Skeletal muscle cell (primary cell): ENCODE measurements around the gene ACTC1.

Experiments used
- DNase-seq: peaks from one replicate; pipeline ENCODE4 v3.0.0-alpha.2; 2010; ENCODE audit warnings: low read depth
- H3K4me3 ChIP-seq: 2 replicates; pipeline ENCODE4 v1.5.1; 2011; ENCODE audit warnings: low read depth, mild to moderate bottlenecking, control low read depth, low read length, moderate library complexity

Gene ACTC1

DNA sequence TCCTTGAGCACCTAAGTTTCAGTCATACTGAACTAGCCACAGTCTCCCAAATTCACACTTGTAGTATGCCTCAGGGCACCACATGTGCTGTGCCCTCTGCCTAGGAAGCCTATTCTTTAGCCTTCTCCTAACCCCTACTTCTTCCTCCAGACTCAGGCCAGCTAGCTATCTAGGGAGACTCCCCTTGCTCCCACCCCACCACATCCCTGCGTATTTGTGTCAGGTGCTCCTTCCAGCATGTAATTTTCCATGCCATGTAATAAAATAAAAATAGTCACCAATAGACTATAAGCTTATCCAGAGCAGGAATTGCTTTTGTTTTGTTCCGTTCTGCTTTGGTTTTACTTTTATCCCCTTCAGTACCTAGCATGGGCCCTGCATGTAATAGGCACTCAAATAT is 25.6 kb downstream of the ACTC1 start:
- no peak for DNase-seq
- no peak overlapping the region for H3K4me3 ChIP-seq

DNA sequence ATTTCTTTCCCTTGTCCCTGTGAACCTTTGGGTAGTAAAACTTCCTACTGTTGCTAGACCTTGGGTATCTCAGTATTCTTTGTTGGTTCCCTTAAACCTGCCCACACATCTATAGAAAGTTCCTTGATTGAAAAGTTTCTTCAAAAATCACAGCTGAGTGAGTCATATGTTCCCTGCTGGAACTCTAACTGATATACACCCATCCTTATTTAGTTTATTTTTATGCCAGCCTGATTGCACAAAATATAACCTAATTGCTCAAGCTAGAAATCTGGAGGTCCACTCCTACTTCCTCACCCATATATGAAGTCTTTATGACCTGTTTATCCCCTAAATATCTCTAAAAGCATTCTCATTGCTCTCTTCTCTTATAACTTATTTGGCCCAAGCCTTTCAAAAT is 26.8 kb downstream of the ACTC1 start:
- DNase-seq: no peak
- no peak overlapping the region for H3K4me3 ChIP-seq

DNA sequence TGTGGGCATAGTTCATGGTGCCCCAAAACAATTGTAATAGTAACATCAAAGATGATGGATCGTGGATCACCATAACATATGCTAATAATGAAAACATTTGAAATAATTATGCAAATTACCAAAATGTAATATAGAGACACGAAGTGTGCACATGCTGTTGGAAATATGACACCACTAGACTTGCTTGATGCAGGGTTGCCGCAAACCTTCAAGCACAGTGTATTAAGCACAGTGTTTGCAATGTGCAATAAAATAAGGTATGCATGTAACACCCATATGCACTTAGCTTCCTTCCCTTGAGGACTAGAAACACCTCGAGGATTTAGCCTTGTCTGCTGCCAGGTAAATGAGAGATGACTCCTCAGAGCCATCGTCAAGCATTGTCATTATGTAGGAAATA is 29.6 kb downstream of the ACTC1 start:
- no peak for DNase-seq
- no peak overlapping the region for H3K4me3 ChIP-seq

DNA sequence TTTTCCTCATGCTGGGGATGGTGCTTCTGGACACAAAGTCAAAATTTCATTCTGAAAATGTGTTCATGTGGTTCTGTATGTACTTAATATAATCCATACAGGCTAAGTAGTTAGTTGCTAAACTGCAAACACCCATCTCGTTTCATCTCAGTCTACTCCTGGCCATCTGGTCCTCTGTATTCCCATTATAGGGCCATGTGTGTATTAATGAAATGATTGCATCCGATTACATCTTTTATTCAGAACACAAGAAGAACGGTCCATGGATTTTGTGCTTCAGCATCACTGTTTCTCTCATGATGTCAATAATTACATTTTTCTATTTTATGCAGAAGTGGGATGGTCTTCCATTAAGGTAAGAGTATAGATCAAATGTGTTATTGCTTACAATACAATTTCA is 34.4 kb downstream of the ACTC1 start:
- no peak overlapping the region for H3K4me3 ChIP-seq
- DNase-seq: no peak

DNA sequence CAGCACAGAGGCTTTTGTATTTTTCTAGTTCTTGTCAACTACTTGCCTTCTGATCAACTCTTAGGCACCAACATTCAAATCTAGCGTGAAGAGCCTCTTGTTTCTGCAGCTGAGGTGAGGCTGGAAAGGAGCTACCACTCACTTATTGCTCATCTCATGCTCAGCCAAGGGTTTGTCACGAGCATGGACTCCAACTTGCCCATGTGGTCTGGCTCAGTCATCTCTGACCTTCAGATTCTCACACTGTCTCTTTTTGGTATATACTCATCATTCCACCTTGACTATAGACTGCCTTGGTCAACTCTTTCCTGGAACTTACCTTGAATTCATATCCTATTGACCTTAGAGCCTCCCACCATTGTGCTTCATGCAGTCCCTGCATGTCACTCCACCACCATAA is 35.4 kb downstream of the ACTC1 start:
- no peak for DNase-seq
- H3K4me3 ChIP-seq: no peak overlapping the region

DNA sequence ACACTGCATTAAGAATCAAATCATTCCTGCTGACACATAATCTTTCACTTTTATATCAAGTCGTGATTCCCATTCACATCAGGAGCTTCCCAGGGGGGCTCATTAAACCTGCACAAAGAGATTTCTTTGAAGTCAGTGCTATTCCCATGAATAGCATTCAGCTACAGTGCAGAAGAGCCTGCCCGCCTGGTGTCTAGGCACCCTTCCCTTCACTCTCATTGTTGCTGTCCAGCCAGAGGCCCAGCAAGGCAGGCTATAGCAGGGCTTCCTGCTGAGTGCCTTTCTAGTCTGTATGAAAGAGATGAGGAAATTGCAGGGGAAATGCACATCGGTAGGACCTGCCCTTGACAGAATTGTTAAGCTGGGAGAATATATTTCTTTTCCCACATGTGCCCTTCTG is 36.0 kb downstream of the ACTC1 start:
- no peak for DNase-seq
- H3K4me3 ChIP-seq: no peak overlapping the region

DNA sequence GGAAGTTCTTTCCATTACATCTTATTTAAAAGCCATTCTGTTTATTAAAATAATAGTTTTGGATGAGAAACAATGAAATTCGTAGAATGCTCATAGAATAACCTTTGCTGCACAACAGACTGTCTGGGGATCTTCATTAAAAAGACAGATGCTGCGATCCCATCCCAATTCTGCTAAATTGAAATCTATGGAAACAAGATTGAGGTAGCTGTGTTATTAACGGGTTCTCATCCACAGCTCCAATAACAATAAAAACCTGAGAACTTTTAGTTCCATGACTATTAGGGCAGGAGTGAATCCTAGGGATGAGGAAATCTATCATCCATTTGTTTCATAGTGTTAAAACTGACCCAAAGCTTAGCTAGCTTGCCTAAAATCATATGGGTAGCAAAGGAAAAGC is 38.1 kb downstream of the ACTC1 start:
- H3K4me3 ChIP-seq: no peak overlapping the region
- DNase-seq: no peak

DNA sequence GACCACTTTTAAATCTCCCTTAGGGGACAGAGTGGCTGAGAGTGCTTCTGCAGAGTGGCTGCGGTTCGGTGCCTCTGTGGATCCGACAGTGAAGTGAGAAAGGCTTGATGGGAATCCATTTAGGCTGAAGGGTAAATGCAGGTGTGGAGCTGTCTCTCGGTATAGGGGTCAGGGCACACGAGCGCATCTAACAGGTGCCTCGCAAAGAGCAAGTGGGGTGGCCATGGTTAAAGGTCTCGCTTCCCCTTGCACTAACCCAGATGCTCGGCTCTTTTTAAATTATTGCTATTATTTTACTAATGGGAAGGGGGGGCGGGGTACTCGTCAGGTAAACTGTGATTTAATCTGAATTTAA is 40.0 kb downstream of the ACTC1 start:
- no peak for DNase-seq
- no peak overlapping the region for H3K4me3 ChIP-seq

DNA sequence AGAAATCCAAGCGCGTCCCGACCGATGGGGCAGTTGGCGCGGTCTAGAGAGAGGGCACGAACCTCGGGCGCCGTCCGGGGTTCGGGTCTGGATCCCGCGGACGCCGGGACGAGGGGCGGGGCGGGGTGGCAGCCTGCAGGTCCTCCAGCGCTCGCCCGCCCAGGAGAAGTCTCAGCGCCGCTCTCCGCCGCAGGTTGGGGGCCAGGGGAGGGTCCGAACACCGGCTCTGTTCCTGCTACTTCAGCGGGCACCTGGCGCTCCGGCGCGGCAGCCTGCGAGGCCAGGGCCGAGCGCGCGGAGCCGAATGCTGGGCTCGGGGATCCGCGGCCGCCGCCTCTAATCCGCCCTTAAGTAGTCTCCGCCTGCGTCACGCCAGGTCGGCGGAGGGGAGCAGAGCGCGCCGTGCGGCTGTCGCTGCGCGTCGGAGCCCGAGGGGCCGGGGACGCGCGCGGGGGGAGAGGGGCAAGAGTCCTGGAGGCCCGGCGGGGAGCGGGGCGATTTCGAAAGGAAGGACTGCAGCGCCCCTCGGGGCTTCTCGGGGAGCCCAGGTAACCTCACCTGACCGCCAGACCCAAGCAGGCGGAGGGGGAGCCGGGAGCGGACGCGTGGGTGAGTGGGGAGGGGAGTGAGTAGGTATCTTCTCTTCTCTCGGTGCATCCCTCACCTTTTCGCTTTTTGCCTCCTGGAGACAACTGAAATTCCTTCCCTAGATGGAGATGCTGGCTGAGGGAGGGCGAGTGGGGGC is 40.5 kb downstream of the ACTC1 start, which contains the start of gene GJD2:
Gene GJD2, minus strand, starts transcription at position 325 of the 745 bp plus-strand sequence. CDS start 510 bp downstream, outside the sequence.
- DNase-seq: no peak
- H3K4me3 ChIP-seq: peak within 1 kb of the TSS; percentile 38

DNA sequence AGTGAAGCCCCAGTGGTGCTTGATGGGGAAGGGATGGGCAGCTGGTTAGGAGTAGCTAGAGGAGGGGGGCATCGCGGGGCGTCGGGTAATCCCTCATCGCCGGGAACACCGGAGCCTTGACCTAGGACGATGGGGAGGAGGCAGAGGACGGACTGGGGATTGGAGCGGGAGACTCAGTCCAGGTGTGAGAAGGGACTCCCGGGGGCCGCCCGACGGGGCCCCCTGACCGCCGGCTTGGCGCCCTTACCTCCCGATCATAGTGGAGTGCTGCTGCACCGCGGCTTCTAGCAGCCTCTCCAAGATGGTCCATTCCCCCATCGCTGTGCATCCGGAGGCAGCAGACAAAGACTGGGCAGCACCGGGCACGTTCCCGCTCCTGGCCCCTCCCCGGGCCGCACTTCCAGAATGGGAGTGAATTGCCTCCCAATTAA is 41.2 kb downstream of the ACTC1 start:
- no peak for DNase-seq
- H3K4me3 ChIP-seq: peak overlapping the region; percentile 38

DNA sequence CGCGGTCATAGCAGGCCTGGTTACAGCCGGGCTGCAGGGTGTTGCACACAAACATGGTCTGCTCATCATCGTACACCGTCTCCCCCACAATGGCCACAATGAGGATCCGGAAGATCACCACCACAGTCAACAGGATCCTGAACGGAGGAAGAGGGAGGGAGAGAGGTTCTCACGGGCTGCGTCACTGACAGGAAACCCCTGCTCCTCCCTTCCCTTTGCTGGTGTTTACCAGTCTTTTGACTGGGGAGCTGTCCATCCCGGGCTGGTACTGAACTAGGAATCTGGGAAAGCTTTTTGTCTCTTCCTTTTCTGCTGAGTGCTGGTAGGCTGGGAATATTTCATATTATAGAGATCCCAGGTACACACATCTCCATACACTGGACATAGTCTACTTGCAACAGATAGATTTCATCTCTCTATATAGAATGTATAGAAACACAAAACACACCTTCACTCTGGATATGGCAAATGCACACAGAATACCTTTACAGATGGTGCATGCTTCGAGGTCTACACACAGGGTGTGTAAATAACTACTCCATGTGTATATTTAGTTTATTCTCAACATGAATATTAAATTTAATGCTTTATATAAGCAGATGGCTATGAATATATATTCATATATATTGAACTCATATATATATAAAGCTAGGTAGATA is 42.0 kb downstream of the ACTC1 start:
- H3K4me3 ChIP-seq: no peak overlapping the region
- peak; percentile 8 for DNase-seq

DNA sequence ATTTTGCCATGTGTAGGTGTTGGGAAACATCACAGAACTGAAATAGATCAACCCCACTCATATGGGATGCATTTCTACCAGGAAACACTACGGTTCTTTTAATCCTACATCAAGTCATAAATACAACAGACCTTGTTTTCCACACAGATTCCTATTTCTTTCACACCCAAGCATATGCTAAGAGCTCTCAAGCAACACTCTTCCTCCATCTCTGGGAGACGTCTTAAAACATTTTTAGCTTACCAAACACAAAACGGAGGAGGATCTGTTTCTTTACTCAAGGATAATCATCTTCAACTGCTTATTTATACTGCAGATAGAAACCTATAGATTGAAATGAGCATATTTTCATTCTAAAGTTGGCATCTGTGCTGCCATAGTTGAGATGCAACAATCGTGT is 45.7 kb downstream of the ACTC1 start:
- H3K4me3 ChIP-seq: no peak overlapping the region
- DNase-seq: no peak
